ELF-1 (cell line): ENCODE measurements around the gene CDC42BPA.

ENCODE experiments used
- DNase-seq: peaks from one replicate; pipeline ENCODE4 v3.0.0-alpha.2; 2016; ENCODE audit warnings: low read depth, low spot score

Gene CDC42BPA

DNA sequence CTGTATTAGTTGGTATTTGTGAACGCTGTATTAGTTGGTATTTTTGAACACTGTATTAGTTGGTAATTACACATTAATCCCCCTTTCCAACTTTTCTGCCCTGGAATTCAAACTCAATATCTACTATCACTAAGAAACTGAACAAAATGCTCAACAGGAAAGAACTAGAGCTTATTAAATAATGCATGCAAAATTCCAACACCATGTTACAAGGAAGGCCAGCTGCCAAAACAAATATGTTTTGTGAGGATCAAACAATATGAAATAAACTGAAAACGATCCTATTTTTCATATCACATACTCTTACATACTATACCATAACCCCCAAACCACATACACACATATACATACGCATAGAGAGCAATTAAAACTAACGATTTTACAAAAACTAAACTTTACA, 104.9 kb downstream of the CDC42BPA start:
- DNase-seq = no peak

DNA sequence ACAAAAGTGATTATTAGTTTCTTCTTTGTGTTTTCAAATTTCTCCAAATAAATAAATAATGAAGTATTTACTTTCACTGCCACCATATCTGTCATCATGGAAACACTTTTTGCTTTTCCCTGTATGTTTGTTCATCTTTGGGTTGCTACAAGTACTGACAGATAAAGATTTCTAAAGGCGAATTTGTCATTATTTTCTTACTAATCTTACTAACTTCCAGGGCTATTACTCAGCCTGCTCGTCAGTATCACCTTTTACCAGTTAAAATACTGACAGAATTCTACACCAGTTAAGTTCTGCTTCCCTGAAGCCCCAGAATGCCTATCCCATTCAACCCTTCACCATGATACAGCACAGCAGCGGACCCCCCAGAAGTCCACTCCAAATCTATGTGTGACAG, 106.1 kb downstream of the CDC42BPA start:
- DNase-seq = no peak

DNA sequence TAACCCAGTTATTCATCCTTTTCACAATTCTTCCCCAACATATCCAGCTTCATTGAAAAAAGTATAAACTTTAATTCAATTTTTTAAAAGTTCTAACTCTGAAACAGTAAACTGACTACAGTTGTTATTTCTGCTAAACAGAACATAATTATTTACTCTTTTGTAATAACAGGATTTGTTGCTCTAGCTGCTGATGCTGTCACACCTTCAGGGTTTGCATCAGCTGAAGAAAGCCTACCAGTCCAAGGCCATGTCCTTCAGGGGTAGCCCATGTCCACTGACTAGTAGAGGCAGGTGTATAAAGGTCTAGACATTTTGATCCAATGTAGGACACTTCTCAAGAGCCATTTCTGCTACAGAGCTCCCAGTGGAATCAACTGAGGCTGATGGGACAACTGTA, 107.7 kb downstream of the CDC42BPA start:
- no peak for DNase-seq

DNA sequence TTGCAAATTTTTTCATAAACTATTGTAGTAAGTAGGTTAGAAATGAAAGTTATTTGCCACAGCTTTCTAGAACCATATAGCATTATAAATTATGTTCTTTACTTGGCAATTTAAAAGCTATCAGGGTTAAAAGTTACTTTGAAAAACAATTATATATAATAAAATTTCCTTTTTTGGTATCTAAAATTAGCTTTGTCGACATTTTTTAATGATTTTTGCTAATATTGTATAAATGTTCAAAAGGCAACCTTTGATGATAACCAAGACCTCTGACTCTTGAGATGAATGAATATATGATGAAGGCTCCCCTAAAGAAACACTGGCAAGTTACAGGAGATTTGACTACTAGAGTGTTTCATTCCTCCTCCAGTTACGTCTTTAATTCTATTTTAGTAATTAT, 121.2 kb downstream of the CDC42BPA start:
- DNase-seq = no peak

DNA sequence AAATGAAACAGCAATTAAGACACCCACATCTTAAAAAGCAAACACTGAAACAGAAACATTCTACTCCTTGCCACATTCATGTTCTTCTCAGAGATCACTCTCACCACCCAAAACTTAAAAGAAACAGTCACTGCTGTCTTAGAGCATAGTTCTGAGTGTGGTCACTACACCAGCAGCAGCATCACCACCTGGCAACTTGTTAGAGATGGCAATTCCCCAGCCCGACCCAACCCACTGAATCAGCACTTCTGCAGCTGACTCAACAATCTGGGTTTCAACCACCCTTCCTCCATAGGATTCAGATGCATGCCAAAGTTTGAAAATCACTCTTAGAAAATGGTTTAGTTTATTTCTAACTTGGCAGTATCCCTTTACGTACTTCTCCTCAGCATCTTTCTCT, 126.1 kb downstream of the CDC42BPA start:
- DNase-seq = no peak

DNA sequence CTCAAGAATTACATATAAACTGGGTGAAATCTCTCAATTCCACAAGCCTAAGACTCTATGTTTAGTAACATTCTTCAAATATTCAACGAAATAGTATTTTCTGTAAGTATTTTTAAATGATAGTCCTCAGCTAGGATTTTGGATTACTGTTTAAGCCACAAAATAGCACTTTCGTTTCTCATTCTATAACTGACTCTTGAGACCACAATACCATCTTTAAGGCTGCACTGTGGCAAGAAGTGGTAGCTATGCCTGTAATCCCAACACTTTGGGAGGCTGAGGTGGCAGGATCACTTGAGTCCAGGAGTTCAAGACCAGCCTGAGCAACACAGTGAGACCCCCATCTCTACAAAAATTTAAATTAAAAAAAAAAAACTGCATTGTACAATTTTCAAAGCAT, 126.7 kb downstream of the CDC42BPA start:
- DNase-seq = no peak

DNA sequence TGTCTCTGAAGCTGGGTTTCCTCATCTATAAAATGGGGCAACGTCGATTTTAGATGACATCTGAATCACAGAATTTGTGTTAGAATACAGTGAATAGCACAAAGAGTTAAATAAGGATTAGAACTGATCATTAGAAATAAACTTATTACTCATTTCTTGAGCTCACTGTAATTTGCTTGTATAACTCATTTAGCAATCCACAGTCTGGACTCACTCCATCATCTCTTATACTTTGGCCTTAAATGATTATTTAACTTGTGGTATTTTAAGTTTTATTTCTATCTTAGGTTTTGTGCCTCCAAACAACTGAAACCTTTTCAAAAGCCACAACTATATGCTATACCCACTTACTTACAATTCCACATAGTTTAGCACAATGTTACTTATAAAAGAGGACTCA, 128.0 kb downstream of the CDC42BPA start:
- DNase-seq = no peak

DNA sequence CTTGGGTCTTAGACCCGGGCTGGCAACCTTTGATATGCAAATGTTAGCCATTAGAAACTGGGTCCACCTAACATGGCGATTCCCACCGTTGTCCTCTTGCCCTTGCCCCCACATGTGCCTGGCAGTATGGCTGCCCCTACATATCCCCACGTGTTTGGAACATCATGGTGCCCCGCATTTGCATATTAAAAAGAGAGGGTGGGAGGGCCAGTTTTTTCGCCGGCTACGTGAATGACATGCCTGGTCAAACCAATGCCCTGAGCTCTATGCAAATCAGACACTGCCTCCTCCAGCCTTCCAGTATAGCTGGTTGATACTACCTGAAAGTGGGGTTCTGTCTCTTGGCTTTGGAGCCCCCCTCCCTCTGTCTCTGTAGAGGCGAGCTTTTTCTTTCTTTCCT, 133.0 kb downstream of the CDC42BPA start:
- DNase-seq = peak; percentile 55

DNA sequence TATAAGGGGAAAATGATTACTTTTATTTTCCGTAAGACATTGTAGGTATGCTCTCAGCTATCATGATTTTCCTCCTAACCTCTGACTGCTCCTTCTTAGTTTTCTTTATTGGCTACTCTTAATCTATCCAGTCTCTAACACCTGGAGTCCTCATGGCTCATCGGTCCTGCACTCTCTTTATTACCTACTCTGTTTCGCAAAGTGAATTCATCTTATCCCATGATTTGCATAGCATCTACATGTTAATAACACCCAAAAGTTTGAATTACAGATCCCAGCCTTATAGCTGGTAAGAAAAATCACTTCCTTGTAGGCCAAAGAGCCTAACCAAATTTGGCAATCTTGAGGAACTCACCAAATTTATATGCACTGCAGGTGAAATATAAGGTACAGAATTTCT, 136.3 kb downstream of the CDC42BPA start:
- DNase-seq = no peak

DNA sequence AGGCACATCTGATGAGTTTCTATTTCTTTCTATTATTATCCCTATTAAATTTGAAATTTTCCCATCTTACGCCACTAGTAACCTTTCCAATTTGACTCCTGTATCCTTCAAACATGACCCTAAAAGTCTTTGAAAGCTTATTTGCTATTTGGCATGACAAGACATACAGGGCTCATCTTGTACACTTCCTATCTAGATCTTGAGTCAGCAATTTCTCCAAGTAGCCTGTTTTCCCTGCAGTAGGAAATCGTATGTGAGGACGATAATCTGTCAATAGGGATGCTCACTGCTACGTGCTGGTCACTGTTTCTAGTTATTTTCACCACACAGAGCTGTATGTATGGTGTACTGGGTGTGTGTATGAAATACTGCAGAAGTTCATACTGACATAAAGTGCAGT, 142.7 kb downstream of the CDC42BPA start:
- no peak for DNase-seq

DNA sequence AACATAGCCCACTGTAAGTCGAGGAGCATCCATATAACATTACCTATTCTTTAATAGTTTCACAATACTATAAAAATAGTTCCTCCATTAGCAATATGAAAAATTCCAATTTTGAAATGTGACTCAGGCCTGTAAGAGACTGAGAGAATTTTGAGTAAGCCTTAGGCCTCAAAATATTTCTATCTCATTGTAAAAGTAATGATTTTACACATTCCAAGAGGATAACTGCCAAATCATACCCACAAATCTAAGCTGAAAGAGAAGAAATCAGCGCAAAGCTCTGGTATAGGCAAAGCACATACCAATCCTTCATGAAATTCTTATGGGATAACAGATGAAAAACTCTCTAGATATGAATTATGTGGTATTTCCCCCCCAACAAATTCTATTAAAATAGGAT, 144.1 kb downstream of the CDC42BPA start:
- no peak for DNase-seq

DNA sequence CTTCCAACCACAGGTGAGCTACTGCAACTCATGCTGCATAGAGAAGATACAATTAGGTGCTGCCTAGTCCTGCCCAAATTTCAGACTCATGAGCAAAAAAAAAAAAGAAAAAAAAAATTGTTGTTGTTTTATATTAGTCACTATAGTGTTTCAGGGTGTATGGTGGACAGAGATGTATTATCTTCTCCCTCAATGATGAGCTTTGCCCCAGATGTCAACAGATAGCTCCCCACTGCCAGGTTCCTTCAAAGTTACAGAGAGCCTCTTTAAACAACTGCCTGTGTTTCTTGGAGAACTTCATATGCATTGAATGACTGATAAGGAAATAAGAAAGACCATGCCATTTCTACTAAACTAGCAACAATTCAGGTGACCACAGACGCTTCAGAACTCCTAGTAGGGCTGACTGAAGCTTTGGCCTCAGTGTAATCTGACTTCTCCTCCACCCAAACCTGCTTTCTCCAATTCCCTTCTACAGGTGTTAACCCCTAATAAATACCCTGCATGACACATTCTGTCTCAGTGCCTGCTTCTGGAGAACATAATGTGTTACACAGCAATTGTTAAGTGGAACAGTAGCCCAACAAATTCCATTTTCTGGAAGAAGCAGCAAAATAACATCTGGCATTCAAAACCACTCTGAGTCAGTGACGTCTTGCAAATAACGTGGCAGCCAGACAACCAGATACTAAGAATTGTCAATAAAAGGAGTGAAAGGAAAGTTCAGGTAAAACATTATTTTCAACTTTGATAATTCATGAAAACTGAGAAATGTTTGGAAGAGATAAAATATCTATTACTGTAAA, 147.7 kb downstream of the CDC42BPA start:
- no peak for DNase-seq

DNA sequence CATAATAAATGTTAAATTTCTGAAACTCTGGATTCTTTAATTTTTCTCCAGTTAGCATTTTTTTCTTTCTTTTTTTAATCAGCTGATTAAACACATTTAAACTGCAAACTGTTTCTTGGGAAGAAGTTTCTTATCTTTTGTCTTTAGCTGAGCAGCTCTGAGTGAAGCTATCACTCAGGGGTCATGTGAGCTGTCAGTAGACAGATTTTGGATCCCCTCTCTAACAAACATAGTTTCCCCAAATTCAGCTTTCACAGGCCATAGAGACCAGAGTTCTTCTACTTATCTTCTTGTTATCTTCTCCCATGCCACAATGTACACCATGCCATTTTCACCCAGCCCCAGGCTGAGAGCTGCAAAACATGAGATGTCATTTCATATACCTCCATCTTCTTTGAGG, 148.9 kb downstream of the CDC42BPA start:
- DNase-seq = no peak

DNA sequence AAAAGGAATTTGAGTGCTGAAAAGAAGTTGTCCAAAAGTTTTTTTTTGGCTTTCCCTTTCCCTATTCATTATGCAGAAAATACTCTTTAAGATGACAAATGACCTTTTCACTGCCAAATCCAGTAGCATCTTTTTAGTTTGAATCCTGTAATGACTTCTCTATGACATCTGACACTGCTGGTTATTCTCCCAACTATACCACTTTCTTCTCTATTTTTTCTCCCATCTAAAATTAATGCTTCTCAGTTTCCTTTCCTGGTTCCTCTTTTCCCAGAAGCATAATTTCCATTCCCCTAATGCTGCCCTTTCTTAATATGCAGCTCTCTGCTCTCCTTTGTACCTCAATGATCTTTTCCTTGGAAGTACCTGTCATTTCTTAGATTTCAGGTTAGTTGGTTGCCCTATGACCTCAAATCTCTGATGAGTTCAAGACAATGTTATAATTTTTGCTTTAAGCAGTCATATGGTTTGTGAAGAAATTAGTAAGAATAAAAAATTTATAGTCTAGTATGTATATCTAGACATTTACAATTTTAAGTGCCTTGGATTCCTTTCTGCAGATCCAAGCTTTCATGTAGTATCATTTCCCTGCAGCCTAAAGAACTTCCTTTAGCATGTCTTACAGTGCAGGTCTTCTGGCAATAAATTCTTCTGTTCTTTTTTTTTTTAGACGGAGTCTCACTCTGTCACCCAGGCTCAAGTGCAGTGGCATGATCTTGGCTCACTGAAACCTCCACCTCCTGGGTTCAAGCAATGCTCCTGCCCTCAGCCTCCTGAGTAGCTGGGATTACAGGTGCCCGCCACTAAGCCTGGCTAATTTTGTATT, 150.8 kb downstream of the CDC42BPA start:
- DNase-seq = no peak

DNA sequence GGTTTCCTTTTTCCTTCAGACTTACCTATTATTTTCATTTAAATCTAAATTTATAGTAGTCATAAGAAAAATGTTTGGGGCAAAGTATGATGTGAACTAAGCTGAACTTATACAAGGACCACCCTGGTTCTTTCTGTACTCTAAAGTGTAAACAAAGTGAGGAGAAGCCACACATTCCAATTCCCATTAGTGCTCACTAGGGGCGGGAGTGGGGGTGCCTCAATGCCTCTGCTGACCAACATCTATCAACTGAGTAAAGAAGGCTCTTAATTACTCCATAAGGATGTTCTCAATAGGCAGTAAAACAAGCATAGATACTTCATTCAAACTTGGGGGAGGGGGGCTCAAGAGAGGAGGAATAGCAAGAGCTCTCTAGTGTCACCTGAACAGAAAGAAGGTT, 151.7 kb downstream of the CDC42BPA start:
- no peak for DNase-seq

DNA sequence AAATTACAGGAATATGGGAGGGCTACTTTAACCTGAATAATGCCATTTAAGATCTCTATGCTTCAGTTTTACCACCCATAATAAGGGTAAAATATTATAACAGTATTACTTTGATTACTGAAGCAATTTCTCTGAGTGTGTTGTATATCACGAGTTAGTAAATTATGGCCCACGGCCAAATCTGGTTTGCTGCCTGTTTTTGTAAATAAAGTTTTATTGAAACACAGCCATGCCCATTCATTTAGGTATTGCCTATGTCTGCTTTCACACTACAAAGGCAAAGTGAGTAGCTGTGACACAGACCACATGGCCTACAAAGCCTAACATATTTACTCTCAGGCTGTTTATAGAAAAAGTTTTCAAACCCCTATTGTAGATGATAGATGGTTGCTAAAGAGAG, 156.8 kb downstream of the CDC42BPA start:
- no peak for DNase-seq

DNA sequence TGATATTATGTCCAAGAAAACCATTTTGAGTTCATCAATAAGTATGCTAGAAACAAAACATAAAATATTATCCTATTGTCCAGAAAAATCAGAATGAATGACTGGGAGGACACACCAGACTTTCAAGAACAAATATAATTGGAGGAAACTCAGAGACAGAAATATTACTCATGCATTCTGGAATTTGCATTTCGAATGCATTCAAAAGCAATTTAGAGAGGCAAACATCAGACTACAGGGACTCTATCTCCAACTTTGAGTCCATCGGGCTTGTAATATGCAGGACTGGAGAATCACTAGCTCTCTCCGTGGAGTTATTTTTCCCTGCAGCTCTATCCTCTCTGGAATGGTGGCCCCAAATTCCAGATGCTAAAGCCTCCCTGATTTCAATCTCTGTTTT, 161.8 kb downstream of the CDC42BPA start:
- no peak for DNase-seq

DNA sequence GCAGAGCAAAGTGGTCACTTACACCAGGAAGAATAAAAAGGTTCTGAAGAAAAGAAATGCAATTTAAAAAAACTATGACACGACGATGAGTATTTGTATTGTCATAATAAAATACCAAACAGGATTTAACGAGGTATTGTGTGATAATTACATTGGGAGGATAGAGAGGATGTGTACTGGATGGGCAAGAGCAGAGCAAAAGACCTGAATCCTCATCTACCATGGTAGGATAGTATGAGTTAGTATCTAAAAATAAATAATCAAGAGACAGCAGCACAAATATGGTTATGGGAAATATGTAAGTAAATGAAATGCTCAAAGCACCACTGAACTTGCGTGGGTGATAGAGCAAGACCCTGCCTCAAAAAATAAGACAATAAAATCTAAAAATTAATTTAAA, 162.6 kb downstream of the CDC42BPA start:
- no peak for DNase-seq

DNA sequence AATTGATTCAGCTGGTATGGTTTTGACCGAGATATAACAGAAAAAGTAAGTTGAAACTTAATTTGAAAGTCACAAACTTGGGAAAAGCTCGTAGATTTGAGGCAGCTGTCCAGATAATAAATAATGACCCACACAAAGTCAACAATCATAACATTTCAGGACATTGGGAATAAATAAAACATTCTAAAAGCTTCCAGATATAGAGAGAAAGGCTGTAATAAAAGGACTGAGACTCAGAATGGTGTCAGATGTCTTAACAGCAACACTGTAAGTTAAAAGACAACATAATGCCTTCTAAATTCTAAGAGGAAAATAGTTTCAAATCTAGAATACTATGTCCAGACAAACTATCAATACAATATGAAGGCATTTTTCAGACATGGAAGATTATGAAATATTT, 163.3 kb downstream of the CDC42BPA start:
- no peak for DNase-seq

DNA sequence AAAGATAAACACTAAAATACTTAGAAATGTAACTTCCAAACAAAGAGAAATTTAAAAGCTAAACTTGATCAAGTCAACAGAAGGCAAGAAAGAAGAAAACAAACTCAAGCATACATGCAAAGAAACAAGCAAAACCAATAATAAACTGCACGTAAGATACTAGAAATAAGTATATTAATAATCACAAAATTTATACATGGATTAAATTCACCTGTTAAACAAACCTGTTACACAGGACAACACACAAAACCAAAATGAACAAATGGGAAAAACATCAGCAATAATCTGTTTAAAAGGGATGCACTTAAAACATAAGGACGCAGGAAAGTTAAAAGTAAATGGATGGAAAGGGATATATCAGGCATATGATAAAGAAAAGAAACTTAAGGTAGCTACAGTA, 165.8 kb downstream of the CDC42BPA start:
- no peak for DNase-seq

DNA sequence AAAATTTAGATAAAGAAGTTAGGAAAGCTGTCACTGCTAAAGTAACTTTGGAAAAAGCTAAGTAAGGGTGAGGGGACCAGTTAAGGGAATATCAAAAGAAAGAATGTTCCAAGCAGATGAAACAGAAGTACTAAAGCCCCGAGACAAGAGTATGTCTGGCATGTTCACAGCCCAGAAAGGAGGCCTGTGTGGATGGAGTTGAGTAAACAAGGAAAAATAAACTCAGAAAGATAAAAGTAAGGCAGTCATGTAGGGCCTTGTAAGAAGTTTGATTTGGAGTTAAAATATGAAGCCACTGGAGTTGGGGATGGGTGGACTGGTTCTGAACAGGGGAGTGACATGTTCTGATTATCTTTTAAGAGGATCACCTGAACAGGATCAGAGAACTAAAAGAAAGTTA, 177.9 kb downstream of the CDC42BPA start:
- DNase-seq = no peak

DNA sequence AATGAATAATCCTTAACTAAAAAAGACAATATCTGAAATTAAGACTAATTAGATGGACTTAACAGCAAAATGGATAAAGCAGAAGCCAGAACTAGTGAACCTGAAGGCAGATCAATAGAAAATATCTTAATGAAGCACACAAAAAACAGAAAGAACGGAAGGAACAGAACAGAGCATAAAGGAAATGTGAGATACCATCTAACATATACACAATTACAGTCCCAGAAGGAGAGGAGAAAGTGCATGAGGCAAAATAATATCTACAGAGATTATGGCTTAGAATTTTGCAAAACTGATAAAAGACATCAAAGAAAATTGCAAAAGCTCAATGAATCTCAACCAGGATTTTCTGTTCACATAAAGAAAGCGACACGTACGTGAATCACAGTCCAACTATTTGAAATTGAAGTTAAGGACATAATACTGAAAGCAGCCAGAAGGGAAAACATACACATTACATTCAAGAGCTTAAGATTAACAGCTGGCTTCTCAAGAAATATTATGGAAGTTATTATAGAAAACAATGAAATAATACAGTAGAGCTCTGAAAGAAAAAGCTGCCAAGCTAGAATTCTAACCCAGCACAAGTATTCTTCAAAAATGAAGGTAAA, 182.0 kb downstream of the CDC42BPA start:
- no peak for DNase-seq
